ENCODE data around the gene ANKDD1B. TPM values are rescaled to one million over a fixed set of nuclear protein-coding genes. Genes with fewer than 3 reads are reported as not detected.

The ANKDD1B gene
- total and polyA plus RNA-seq, 3 donors from 2014 or later = 1.2 to 8.1 (median 1.3) TPM

- DNase-seq = peak; percentile 19
- Histone ChIP-seq H3K9me3 (no peaks in the 10 kb centered on the region), H3K27me3 (no peaks in the 10 kb centered on the region), H3K27ac (no peak overlapping the region), H3K36me3 (ENCODE audit: low read depth, missing control alignments) (no peaks in the 10 kb centered on the region), H3K4me3 (no peak overlapping the region), H3K4me1 (no peaks in the 10 kb centered on the region)
- intact Hi-C loops (cut with DNase I; ENCODE audit: low total_unique reads) = no loop called here
- 47 to 49% methylated on average over 10 of the region's 10 CpGs for WGBS, 2 donors
- TF ChIP-seq POLR2A (IDR thresholded peaks at IDR 0.05) = no peak
- no peak for TF ChIP-seq CTCF (IDR thresholded peaks at IDR 0.05)
Observed at GRCh38 chr5:75668977-75669689, 57.9 kb downstream of the ANKDD1B start.

GRCh38 chr5:75670577-75670976 is 59.3 kb downstream of the ANKDD1B start:
- Histone ChIP-seq H3K4me1 (no peaks in the 10 kb centered on the region), H3K27ac (no peak overlapping the region), H3K9me3 (no peaks in the 10 kb centered on the region), H3K36me3 (ENCODE audit: low read depth, missing control alignments) (no peaks in the 10 kb centered on the region), H3K27me3 (no peaks in the 10 kb centered on the region), H3K4me3 (no peak overlapping the region)
- WGBS, 2 donors = 83 to 89% methylated on average over 3 of the region's 3 CpGs
- no peak for TF ChIP-seq CTCF (IDR thresholded peaks at IDR 0.05)
- TF ChIP-seq POLR2A (IDR thresholded peaks at IDR 0.05) = no peak
- intact Hi-C loops (cut with DNase I; ENCODE audit: low total_unique reads) = no loop called here
- no peak for DNase-seq

- intact Hi-C loops (cut with DNase I; ENCODE audit: low total_unique reads) = no loop called here
Observed at GRCh38 chr5:75671506-75671905, 60.3 kb downstream of the ANKDD1B start.

GRCh38 chr5:75672616-75673015 is 61.4 kb downstream of the ANKDD1B start:
- Histone ChIP-seq H3K27me3 (no peaks in the 10 kb centered on the region), H3K36me3 (ENCODE audit: low read depth, missing control alignments) (no peaks in the 10 kb centered on the region), H3K27ac (no peak overlapping the region), H3K4me1 (no peaks in the 10 kb centered on the region), H3K9me3 (no peaks in the 10 kb centered on the region), H3K4me3 (no peak overlapping the region)
- intact Hi-C loops (cut with DNase I; ENCODE audit: low total_unique reads) = no loop called here
- DNase-seq = no peak
- 94 to 96% methylated on average over 3 of the region's 3 CpGs for WGBS, 2 donors
- TF ChIP-seq POLR2A (IDR thresholded peaks at IDR 0.05) = no peak
- TF ChIP-seq CTCF (IDR thresholded peaks at IDR 0.05) = no peak

More at GRCh38 chr5:75671506-75671905, 60.3 kb downstream of the ANKDD1B start:
- DNase-seq = no peak
- H3K4me3 ChIP-seq = no peak overlapping the region
- no peak for TF ChIP-seq POLR2A (IDR thresholded peaks at IDR 0.05)
- no peak for TF ChIP-seq CTCF (IDR thresholded peaks at IDR 0.05)
- H3K27me3 ChIP-seq = no peaks in the 10 kb centered on the region
- H3K27ac ChIP-seq = no peak overlapping the region
- H3K36me3 ChIP-seq (ENCODE audit: low read depth, missing control alignments) = no peaks in the 10 kb centered on the region
- 50 to 70% methylated on average over 2 of the region's 2 CpGs for WGBS, 2 donors
- H3K4me1 ChIP-seq = no peaks in the 10 kb centered on the region
- H3K9me3 ChIP-seq = no peaks in the 10 kb centered on the region

- no peak for DNase-seq
- WGBS, 2 donors = 81 to 96% methylated on average over 1 of the region's 1 CpG
- intact Hi-C loops (cut with DNase I; ENCODE audit: low total_unique reads) = no loop called here
- no peaks in the 10 kb centered on the region for H3K36me3 ChIP-seq (ENCODE audit: low read depth, missing control alignments)
- no peaks in the 10 kb centered on the region for H3K9me3 ChIP-seq
- no peaks in the 10 kb centered on the region for H3K4me1 ChIP-seq
- TF ChIP-seq CTCF (IDR thresholded peaks at IDR 0.05) (no peak), POLR2A (IDR thresholded peaks at IDR 0.05) (no peak)
- no peak overlapping the region for H3K4me3 ChIP-seq
- no peaks in the 10 kb centered on the region for H3K27me3 ChIP-seq
- H3K27ac ChIP-seq = no peak overlapping the region
Observed at GRCh38 chr5:75675783-75676182, 64.5 kb downstream of the ANKDD1B start.

All from testis (tissue), 3 donors.